GM18508 (cell line): ENCODE data around the gene CCT8.
"Not testable (repeated sequence)": the region's sequence is repeated elsewhere in the genome, so short reads cannot be mapped to it uniquely, and the experiment has no call there.

Experiments used
- ATAC-seq: cut with Tn5 transposase; IDR thresholded peaks from one replicate; pipeline ENCODE4 v1.9.1; 2021; ENCODE audit warnings: moderate number of reproducible peaks; ENCODE audit not compliant: insufficient read depth, unreplicated experiment

CCT8 gene

GRCh38 chr21:29024474-29025327, 48.7 kb downstream of the CCT8 start, which contains the start of gene USP16:
Gene USP16, plus strand, starts transcription at chr21:29024668. Its CDS starts 3,246 bp downstream, at chr21:29027914.
- ATAC-seq, result peak; percentile 94

- ATAC-seq, result no peak
These were observed 51.3 kb downstream of the CCT8 start for GRCh38 chr21:29022166-29022565.

GRCh38 chr21:29018540-29018939, 54.9 kb downstream of the CCT8 start:
- ATAC-seq, result no peak

GRCh38 chr21:29017639-29018237, 55.7 kb downstream of the CCT8 start:
- ATAC-seq, result no peak

GRCh38 chr21:29011236-29011635, 62.2 kb downstream of the CCT8 start:
- not testable (repeated sequence) for ATAC-seq

- no peak for ATAC-seq
These were observed 65.1 kb downstream of the CCT8 start for GRCh38 chr21:29008367-29008766.

GRCh38 chr21:29007810-29008209, 65.6 kb downstream of the CCT8 start:
- no peak for ATAC-seq

GRCh38 chr21:29007135-29007534, 66.3 kb downstream of the CCT8 start:
- no peak for ATAC-seq
